Cardiac muscle cell (in vitro differentiated cells and primary cell): ENCODE results near the gene TSPAN32. TPM values are rescaled to one million over a fixed set of nuclear protein-coding genes. Genes with fewer than 3 reads are reported as not detected.

Experiments used
- DNase-seq, 2 donors: peaks; one replicate each; pipeline versions ENCODE4 v3.0.0 to v3.0.0-alpha.2; 2010 to 2017; ENCODE audit warnings: low read depth in 1 of 2, low spot score in 1 of 2
- H3K27ac ChIP-seq: fragments of 200-600 bp; sonication (generic); 2 replicates; pipeline ENCODE4 v1.5.1; 2016
- H3K27me3 ChIP-seq: fragments of 200-600 bp; sonication (generic); 2 replicates; pipeline ENCODE4 v1.6.0; 2016; ENCODE audit warnings: control low read depth
- H3K36me3 ChIP-seq: fragments of 200-600 bp; sonication (generic); 2 replicates; pipeline ENCODE4 v1.5.1; 2016; ENCODE audit warnings: control low read depth
- H3K4me1 ChIP-seq: fragments of 200-600 bp; sonication (generic); 2 replicates; pipeline ENCODE4 v1.8.1; 2017; ENCODE audit warnings: low read depth, mild to moderate bottlenecking, mixed run types
- H3K4me3 ChIP-seq: fragments of 200-600 bp; sonication (generic); 2 replicates; pipeline ENCODE4 v1.5.1; 2016; ENCODE audit warnings: mild to moderate bottlenecking
- H3K9me3 ChIP-seq: fragments of 200-600 bp; sonication (generic); 2 replicates; pipeline ENCODE4 v1.5.1; 2017; ENCODE audit warnings: low read depth, mild to moderate bottlenecking, control low read depth
- polyA plus RNA-seq: library from polyadenylated mRNA; unstranded; fragments of >200 nt; fragmentation: Nextera tagmentation; extraction: Ambion mirVana; gene quantifications from 2 replicates; pipeline ENCODE4 v1.2.1, GENCODE V29; 2016
- total RNA-seq: library from RNA; depleted of rRNA; stranded (reverse); fragments of >200 nt; gene quantifications from 2 replicates; pipeline ENCODE4 v1.2.3, GENCODE V29; 2016
- TF ChIP-seq, protein P1 (sequence below): IDR thresholded peaks from 2 replicates; pipeline ENCODE4 v1.5.1; 2012; ENCODE audit warnings: low read depth, mild to moderate bottlenecking, low read length

The TSPAN32 gene
- total and polyA plus RNA-seq, 2 experiments from 2014 or later, result 22.0 to 24.8 TPM

DNA sequence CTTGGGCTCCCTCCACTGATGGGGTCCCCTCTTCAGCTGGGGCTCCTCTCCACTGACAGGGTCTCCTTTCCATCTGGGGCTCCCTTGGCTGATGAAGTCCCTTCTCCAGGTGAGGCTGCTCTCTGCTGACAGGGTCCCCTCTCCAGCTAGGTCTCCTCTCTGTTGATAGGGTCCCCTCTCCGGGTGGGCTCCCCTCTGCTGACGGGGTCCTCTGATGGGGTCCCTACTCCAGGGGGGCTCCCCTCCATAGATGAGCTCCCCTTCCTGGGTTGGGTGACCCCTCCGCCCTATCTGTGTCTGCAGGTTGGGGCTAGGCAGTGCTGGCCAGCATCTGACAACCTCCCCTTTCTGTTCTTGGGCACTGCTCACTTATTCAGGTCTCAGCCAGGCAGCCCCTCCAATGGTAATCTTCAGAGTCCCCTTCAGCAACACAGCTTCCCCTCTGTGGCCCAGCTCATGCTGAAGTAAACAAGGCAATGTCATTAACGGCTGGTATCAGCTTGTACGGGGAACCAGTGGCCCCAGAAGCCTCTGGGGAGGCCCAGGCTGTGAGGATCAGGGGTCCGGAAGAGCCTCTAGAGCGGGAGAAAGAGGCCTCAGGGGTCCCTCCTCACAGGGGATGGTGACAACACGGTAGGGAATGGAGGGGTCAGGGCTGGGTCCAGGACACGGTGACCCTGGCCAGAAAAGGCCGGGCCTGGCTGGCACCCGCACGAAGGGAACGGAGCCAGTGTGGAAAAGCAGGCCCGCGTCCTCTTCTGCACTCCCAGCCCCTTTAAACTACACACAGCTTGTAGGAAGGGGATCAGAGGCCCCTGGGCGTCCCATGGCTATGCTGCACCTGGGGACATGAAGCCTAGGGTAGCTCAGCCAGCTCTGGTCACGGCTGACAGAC lies 65.7 kb downstream of the TSPAN32 start:
- TF ChIP-seq, protein P1, sequence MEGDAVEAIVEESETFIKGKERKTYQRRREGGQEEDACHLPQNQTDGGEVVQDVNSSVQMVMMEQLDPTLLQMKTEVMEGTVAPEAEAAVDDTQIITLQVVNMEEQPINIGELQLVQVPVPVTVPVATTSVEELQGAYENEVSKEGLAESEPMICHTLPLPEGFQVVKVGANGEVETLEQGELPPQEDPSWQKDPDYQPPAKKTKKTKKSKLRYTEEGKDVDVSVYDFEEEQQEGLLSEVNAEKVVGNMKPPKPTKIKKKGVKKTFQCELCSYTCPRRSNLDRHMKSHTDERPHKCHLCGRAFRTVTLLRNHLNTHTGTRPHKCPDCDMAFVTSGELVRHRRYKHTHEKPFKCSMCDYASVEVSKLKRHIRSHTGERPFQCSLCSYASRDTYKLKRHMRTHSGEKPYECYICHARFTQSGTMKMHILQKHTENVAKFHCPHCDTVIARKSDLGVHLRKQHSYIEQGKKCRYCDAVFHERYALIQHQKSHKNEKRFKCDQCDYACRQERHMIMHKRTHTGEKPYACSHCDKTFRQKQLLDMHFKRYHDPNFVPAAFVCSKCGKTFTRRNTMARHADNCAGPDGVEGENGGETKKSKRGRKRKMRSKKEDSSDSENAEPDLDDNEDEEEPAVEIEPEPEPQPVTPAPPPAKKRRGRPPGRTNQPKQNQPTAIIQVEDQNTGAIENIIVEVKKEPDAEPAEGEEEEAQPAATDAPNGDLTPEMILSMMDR, result no peak
- no peaks in the 10 kb centered on the region for H3K4me1 ChIP-seq
- H3K36me3 ChIP-seq, result no peaks in the 10 kb centered on the region
- H3K9me3 ChIP-seq, result no peaks in the 10 kb centered on the region
- no peaks in the 10 kb centered on the region for H3K27me3 ChIP-seq
- DNase-seq, result no peak
- no peak overlapping the region for H3K4me3 ChIP-seq
- H3K27ac ChIP-seq, result no peak overlapping the region

Other genes starting within 250 kb of the TSPAN32 start
- 91.4 and 120 TPM in 2 replicates for gene IGF2, start 162.6 kb upstream of the TSPAN32 start, total RNA-seq
- 136 and 155 TPM in 2 replicates for gene IGF2, start 162.6 kb upstream of the TSPAN32 start, polyA plus RNA-seq
- not detected in 2 replicates for gene INS, start 140.8 kb upstream of the TSPAN32 start, total RNA-seq
- not detected in 2 replicates for gene INS, start 140.8 kb upstream of the TSPAN32 start, polyA plus RNA-seq
- not detected in 2 replicates for gene TH, start 130.2 kb upstream of the TSPAN32 start, total RNA-seq
- not detected in 2 replicates for gene TH, start 130.2 kb upstream of the TSPAN32 start, polyA plus RNA-seq
- 0.39 TPM in 1 of 2 replicates, not detected in the other for gene ASCL2, start 31.4 kb upstream of the TSPAN32 start, total RNA-seq
- gene ASCL2, start 31.4 kb upstream of the TSPAN32 start, polyA plus RNA-seq, result 0.21 TPM in 1 of 2 replicates, not detected in the other
- 1.3 and 1.8 TPM in 2 replicates for gene C11orf21, start 95 bp upstream of the TSPAN32 start, total RNA-seq
- gene C11orf21, start 95 bp upstream of the TSPAN32 start, polyA plus RNA-seq, result 1.5 and 1.8 TPM in 2 replicates
- 212 and 264 TPM in 2 replicates for gene CD81, start 75.3 kb downstream of the TSPAN32 start, total RNA-seq
- 409 and 444 TPM in 2 replicates for gene CD81, start 75.3 kb downstream of the TSPAN32 start, polyA plus RNA-seq
- gene TSSC4, start 98.7 kb downstream of the TSPAN32 start, total RNA-seq, result 61.4 and 71.6 TPM in 2 replicates
- gene TSSC4, start 98.7 kb downstream of the TSPAN32 start, polyA plus RNA-seq, result 71.4 and 94.8 TPM in 2 replicates
- gene TRPM5, start 142.5 kb downstream of the TSPAN32 start, total RNA-seq, result 0.14 and 0.66 TPM in 2 replicates
- 0.33 TPM in 1 of 2 replicates, not detected in the other for gene TRPM5, start 142.5 kb downstream of the TSPAN32 start, polyA plus RNA-seq
- 7.8 and 18.6 TPM in 2 replicates for gene KCNQ1, start 143.0 kb downstream of the TSPAN32 start, total RNA-seq
- 13.9 and 18.8 TPM in 2 replicates for gene KCNQ1, start 143.0 kb downstream of the TSPAN32 start, polyA plus RNA-seq